Neural crest cell (in vitro differentiated cells): ENCODE results near the gene NADK2. TPM values are rescaled to one million over a fixed set of nuclear protein-coding genes. Genes with fewer than 3 reads are reported as not detected.

Experiments used
- DNase-seq: peaks from one replicate; pipeline ENCODE4 v3.0.0; 2021; ENCODE audit warnings: low read depth, mixed read lengths, low spot score
- H3K27ac Mint-ChIP-seq: one replicate; pipeline ENCODE4 v1.8.0; 2021; ENCODE audit warnings: mild to moderate bottlenecking, mixed read lengths; ENCODE audit not compliant: unreplicated experiment
- H3K27me3 Mint-ChIP-seq: 2 replicates; pipeline ENCODE4 v1.8.0; 2021; ENCODE audit warnings: low read depth, mild to moderate bottlenecking, mixed read lengths
- H3K36me3 Mint-ChIP-seq: 2 replicates; pipeline ENCODE4 v1.8.0; 2021; ENCODE audit warnings: low read depth, mild to moderate bottlenecking, mixed read lengths
- H3K4me1 Mint-ChIP-seq: 2 replicates; pipeline ENCODE4 v1.8.0; 2021; ENCODE audit warnings: mixed read lengths
- H3K4me3 Mint-ChIP-seq: one replicate; pipeline ENCODE4 v1.8.0; 2021; ENCODE audit warnings: mild to moderate bottlenecking, mixed read lengths
- H3K9me3 Mint-ChIP-seq: 2 replicates; pipeline ENCODE4 v1.8.0; 2021; ENCODE audit warnings: mixed read lengths
- CTCF ChIP-seq: fragments of 200-600 bp; sonication (generic); conservative IDR thresholded peaks from 2 replicates; pipeline ENCODE4 v1.5.0; 2021; ENCODE audit warnings: antibody characterized with exemption, mild to moderate bottlenecking
- total RNA-seq: library from RNA; stranded (reverse); gene quantifications from 2 replicates; pipeline ENCODE4 v1.2.1, GENCODE V29; 2021

Gene NADK2
- total RNA-seq, 1 donor from 2014 or later: 29.2 TPM

GRCh38 chr5:36214436-36214835 lies 27.3 kb downstream of the NADK2 start:
- Mint-ChIP-seq H3K9me3 (no peaks in the 10 kb centered on the region), H3K4me1 (peaks cover 7% of the 10 kb centered on the region), H3K4me3 (no peak overlapping the region), H3K27me3 (no peaks in the 10 kb centered on the region), H3K27ac (no peak overlapping the region), H3K36me3 (peaks cover 4% of the 10 kb centered on the region)
- DNase-seq: no peak
- TF ChIP-seq CTCF: no peak

- Mint-ChIP-seq H3K36me3 (peaks cover 16% of the 10 kb centered on the region), H3K27ac (no peak overlapping the region)
- no peak for TF ChIP-seq CTCF
Measured at GRCh38 chr5:36209664-36210063, 32.1 kb downstream of the NADK2 start.

GRCh38 chr5:36208786-36209185 lies 32.9 kb downstream of the NADK2 start:
- no peak for TF ChIP-seq CTCF
- H3K4me3 Mint-ChIP-seq: no peak overlapping the region
- H3K27ac Mint-ChIP-seq: no peak overlapping the region
- H3K36me3 Mint-ChIP-seq: peaks cover 16% of the 10 kb centered on the region
- no peaks in the 10 kb centered on the region for H3K4me1 Mint-ChIP-seq
- no peak for DNase-seq
- no peaks in the 10 kb centered on the region for H3K9me3 Mint-ChIP-seq
- no peaks in the 10 kb centered on the region for H3K27me3 Mint-ChIP-seq

More at GRCh38 chr5:36209664-36210063, 32.1 kb downstream of the NADK2 start:
- no peaks in the 10 kb centered on the region for H3K27me3 Mint-ChIP-seq
- DNase-seq: no peak
- H3K9me3 Mint-ChIP-seq: no peaks in the 10 kb centered on the region
- H3K4me3 Mint-ChIP-seq: no peak overlapping the region
- no peaks in the 10 kb centered on the region for H3K4me1 Mint-ChIP-seq

- Mint-ChIP-seq H3K27me3 (no peaks in the 10 kb centered on the region), H3K27ac (no peak overlapping the region), H3K9me3 (no peaks in the 10 kb centered on the region), H3K4me3 (no peak overlapping the region), H3K36me3 (peaks cover 12% of the 10 kb centered on the region), H3K4me1 (no peaks in the 10 kb centered on the region)
- TF ChIP-seq CTCF: no peak
- DNase-seq: no peak
Measured at GRCh38 chr5:36206913-36207312, 34.8 kb downstream of the NADK2 start.

- H3K27ac Mint-ChIP-seq: no peak overlapping the region
- H3K4me3 Mint-ChIP-seq: no peak overlapping the region
- no peak for TF ChIP-seq CTCF
- H3K9me3 Mint-ChIP-seq: no peaks in the 10 kb centered on the region
- no peak for DNase-seq
- no peaks in the 10 kb centered on the region for H3K4me1 Mint-ChIP-seq
- no peaks in the 10 kb centered on the region for H3K27me3 Mint-ChIP-seq
- H3K36me3 Mint-ChIP-seq: peaks cover 12% of the 10 kb centered on the region
Measured at GRCh38 chr5:36205329-36205728, 36.4 kb downstream of the NADK2 start.

GRCh38 chr5:36202521-36202961 lies 39.2 kb downstream of the NADK2 start:
- Mint-ChIP-seq H3K4me1 (no peaks in the 10 kb centered on the region), H3K36me3 (peaks cover 12% of the 10 kb centered on the region), H3K27ac (no peak overlapping the region), H3K27me3 (no peaks in the 10 kb centered on the region), H3K4me3 (no peak overlapping the region), H3K9me3 (no peaks in the 10 kb centered on the region)
- DNase-seq: no peak
- TF ChIP-seq CTCF: no peak
